ENCODE results near the gene RNF121.

RNF121 gene

DNA sequence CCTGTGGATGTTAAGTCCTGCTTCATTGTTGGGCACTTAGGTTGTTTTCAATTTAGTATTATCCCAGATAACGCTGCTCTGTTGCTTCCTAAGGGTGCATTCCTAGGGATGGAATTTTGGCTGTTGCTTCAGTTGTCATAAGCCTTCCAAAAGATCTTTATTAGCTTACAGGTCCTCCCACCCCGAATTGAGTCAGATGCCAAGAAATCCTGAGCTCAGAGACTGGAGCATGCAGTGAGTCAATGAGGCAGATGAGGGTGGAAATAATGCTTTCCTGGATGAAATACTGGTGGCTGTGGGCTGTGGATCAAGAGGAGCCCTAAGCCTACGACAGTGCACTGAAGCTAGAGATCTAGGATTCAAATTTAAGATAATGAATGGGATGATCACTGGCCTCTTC lies 59.2 kb downstream of the RNF121 start:
- no peak for DNase-seq (ENCODE audit: low read depth)

DNA sequence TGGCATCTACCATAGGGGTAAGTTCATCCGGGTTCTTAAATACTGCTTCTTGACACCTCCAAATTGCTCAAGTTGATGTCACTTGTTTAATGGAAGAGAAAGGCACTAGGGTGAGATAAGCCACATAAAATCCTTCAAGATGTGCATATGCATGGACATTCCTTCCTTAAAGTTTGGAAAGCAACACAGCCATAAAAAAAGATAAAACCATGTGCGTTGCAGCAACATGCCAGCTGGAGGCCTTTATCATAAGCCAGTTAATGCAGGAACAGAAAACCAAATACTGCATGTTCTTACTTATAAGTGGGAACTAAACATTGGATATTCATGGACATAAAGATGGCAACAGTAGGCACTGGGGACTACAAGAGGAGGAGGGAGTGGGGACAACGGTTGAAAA lies 61.9 kb downstream of the RNF121 start:
- DNase-seq (ENCODE audit: low read depth): no peak

DNA sequence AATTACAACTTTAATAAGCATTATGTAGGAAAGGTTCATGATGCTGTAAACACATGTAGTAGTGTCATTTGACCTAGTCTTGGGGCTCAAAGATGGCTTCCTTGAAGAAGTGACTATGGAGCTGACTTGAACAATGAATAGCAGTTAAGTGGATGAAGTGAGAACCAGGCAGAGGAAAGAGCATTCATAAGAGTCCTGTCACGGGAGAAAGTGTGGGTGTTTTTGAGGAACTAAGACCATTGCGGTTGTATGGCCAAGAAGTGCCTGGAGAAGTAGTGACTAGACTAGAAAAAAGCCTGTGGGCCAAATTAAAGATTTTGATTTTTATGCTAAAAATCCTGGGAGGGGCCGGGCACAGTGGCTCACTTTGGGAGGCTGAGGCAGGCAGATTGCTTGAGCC lies 62.6 kb downstream of the RNF121 start:
- no peak for DNase-seq (ENCODE audit: low read depth)

DNA sequence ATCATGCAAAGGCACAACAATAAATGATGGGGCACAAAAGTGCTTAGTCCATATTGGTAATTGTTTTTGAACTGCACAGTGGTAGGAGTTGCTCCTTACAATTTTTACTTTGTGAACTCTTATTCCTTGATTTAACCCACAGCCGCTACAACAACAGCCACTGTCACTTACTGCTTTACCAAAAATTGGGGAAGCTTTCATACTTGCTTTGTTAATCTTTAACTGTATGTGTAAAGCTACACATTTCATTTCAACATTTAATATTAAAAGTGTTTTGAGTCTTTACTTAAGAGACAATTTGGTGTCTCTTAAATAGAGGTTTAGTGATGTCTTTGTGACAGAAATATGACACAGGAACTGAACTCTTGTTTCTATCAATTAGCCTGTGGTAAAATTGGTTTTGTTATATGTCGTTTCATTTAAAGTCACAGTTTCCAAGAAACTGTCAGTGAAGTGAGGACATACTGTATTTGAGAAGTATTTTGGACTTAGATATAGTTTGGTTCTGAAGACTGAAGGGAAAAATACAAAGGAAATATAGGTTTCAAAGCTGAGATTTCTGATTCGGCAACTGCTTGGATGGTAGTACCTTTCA lies 63.4 kb downstream of the RNF121 start:
- DNase-seq (ENCODE audit: low read depth): no peak

DNA sequence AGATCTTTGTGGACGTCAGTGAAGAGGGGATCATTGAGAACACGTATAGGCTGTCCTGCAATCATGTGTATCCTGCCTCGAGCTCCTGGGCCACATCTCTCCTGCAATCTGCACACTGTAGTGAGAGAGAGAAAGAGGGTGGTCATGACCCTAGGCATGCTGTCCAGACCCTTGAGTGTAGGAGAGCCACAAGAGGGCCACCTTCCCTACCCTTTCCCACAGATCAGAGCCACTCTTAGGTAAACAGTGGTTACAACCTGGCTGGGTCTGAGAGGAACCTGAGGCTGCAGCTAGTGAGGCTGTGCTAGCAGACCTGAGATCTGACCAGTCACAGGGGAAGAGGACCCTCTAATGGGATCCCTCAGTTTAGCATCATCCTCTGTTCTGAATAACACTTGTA lies 65.9 kb downstream of the RNF121 start:
- DNase-seq (ENCODE audit: low read depth): no peak

DNA sequence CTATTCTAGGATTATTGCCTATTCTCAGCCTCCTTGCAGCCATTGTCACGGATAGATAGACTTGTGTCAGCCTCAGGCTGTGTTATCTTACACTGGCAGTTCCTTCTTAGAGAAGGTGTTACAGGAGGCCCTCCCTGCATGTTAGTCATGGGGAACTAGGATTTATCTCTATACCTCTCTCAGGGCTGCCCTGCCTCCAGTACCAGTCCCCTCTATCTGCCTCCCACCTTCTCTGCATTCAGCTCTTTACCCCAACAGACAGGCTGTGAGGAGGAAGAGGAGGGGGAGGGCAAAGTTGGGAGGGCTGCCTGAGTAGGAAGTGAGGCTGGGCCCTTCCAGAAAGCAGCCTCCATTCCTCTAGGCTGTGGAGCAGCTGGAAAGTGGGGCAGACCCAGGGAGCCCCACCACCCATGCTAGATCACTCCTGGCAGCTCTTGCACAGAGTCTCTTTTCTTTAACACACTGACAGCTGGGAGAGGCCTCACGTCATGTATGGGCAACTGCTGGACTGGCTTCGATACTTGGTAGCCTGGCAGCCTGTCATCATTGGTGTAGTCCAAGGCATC lies 67.0 kb downstream of the RNF121 start:
- DNase-seq (ENCODE audit: low read depth): no peak

DNA sequence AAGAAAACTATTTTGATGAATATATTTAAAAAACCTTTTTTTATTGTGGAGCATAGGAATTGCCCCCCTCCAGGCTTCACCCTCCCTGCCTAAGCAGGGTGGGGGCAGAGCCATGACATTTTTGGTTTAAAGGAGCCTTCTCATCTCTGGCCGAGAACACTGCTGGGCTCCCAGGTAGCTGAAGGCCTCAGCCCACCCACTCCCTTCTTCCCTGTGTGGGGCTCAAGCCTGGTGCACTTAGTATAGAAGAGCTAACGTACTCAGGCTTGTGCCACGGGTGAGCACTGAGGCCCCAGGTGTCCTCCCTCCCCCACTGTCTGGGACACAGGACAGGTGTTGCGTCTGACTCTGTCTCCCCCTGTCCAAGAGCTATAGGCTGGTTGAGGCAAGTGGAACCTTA lies 67.7 kb downstream of the RNF121 start:
- DNase-seq (ENCODE audit: low read depth): no peak

DNA sequence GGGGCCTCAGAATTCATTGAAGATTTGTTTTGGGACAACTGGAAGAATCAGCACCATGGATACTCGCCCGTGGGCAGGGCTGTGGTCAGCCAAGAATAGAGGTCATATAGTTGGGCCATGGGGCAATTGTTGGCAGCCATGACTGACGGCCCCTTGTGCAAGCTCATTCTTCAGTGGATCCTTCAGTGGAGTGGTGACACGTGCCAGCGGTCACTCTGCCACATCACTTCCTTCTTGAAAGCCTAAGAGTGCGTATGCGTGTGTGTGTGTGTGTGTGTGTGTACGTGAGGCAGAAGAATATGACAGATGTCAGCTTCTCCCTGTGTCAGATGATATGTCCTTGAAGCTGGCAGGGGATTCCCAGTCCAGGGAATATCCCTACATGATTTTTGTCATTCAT lies 68.1 kb downstream of the RNF121 start:
- DNase-seq (ENCODE audit: low read depth): no peak

DNA sequence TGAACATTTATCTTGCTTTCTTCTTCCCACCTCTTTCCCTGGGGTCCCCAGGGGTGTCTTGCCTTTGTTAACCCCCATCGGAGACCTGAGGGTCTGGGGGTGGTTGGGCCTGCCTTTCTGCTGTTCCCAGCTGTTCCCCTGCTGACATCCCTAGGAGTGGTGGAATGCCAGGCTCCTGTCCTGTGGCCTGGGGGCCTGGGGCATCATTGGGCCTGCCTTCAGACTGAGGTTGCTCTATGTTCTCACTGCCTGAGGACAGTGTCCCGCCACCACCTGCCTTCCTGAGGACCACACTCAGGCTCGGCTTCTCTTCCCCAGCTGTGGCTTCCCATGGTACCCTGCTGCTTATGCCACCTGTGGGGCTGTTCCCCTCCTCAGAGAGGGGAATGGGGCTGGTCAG lies 68.7 kb downstream of the RNF121 start:
- DNase-seq (ENCODE audit: low read depth): no peak

DNA sequence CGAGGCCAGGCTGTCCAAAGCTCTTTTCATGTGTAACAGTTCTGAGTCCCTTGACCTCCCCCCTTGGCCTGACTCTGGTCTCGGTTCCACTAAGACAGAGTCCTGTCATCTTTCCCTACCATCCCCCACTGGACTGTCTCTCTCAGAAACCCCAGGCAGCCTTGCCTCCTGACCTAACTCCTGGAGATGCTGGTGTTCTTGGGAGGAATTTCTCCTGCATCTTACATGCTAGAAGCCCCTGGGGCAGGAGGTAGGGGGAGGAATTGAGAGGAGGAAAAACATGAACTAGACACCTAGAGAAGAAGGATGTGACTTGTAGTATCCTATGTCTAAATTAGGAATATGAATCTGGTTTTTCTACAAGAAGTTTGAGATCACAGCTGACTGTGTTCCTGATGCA lies 69.2 kb downstream of the RNF121 start:
- no peak for DNase-seq (ENCODE audit: low read depth)

DNA sequence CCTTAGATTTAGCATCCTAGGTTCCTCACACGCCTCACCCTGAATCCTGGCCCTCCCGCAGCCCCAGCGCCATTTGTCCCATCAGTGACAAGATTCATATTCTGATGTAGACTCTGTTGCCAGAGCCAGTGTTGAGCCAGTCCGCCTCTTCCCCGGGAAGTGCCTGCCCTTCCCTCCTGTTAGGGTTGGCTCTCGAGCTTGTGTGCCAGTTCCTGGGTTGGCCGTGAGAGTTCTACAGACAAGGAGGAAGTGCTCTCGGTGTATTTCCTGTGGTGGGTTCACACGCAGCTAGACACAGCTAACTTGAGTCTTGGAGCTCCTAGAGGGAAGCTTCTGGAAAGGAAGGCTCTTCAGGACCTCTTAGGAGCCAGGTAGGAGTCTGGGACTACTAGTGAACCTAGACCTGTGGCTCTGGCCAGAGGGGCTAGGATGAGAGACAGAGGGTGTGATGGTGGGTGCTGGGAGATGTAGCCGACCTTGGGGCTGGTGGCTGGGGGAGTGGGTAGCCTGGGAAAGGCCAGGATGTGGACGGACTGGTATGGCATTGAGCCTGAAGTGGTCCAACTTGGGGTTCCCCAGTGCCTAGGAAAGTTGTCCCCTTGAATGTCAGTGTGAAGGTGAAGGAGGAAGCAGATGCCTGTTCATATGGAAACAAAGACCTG lies 69.9 kb downstream of the RNF121 start, which contains the start of gene IL18BP:
Gene IL18BP (plus strand): TSS at position 261 of the 662 bp plus-strand sequence. CDS start 1,076 bp downstream, outside the sequence.
- DNase-seq (ENCODE audit: low read depth): peak; percentile 12

DNA sequence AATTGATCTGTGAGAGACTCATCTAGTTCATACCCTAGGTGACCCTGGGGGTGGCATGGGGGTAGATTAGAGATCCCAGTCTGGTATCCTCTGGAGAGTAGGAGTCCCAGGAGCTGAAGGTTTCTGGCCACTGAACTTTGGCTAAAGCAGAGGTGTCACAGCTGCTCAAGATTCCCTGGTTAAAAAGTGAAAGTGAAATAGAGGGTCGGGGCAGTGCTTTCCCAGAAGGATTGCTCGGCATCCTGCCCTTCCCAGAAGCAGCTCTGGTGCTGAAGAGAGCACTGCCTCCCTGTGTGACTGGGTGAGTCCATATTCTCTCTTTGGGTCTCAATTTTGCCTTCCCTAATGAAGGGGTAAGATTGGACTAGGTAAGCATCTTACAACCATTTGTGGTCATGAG lies 70.5 kb downstream of the RNF121 start:
- no peak for DNase-seq (ENCODE audit: low read depth)

DNA sequence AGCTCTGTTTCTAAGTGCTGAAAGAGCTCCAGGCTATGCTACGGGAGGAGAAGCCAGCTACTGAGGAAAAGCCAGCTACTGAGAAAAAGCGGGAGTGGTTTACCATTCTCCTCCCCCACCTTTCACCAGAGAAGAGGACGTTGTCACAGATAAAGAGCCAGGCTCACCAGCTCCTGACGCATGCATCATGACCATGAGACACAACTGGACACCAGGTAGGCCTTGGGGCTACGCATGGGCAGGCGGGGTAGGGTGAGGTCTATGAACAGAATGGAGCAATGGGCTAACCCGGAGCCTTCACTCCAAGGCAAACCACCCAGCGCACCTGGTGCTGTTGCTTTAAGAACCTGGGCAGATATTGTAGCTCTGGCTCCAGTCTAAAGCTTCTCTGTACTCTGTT lies 71.0 kb downstream of the RNF121 start:
- DNase-seq (ENCODE audit: low read depth): no peak

DNA sequence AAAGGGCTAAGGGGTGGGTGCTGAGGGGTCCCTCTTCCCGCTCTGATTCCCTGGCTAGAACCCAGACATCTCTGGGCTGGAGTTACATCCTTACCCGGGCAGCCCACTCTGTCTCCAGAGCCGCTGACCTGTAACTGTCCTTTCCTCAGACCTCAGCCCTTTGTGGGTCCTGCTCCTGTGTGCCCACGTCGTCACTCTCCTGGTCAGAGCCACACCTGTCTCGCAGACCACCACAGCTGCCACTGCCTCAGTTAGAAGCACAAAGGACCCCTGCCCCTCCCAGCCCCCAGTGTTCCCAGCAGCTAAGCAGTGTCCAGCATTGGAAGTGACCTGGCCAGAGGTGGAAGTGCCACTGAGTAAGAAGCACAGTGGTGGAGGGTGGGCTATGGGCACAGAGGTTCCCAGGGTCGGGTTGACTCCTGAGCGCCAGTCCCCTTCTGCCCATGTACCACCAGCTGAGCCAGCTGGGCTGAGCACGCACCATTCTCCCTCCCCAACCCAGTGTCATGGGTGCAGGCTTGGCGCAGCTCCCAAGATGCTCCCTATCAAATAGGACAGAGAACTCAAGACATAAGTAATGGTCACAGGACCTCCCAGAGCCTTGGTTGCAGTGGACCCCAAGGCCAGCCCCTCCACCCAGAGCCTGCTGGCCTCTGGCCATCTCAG lies 71.5 kb downstream of the RNF121 start:
- DNase-seq (ENCODE audit: low read depth): no peak

DNA sequence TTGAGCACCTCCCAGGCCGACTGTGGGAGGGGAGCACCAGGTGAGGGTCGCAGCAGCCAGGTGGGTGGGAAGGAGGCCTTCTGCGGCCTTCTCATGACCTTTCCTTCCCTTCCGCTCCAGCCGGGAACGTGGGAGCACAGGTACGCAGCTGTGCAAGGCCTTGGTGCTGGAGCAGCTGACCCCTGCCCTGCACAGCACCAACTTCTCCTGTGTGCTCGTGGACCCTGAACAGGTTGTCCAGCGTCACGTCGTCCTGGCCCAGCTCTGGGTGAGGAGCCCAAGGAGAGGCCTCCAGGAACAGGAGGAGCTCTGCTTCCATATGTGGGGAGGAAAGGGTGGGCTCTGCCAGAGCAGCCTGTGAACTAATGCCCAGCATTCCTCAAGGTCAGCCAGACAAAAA lies 72.4 kb downstream of the RNF121 start:
- no peak for DNase-seq (ENCODE audit: low read depth)

DNA sequence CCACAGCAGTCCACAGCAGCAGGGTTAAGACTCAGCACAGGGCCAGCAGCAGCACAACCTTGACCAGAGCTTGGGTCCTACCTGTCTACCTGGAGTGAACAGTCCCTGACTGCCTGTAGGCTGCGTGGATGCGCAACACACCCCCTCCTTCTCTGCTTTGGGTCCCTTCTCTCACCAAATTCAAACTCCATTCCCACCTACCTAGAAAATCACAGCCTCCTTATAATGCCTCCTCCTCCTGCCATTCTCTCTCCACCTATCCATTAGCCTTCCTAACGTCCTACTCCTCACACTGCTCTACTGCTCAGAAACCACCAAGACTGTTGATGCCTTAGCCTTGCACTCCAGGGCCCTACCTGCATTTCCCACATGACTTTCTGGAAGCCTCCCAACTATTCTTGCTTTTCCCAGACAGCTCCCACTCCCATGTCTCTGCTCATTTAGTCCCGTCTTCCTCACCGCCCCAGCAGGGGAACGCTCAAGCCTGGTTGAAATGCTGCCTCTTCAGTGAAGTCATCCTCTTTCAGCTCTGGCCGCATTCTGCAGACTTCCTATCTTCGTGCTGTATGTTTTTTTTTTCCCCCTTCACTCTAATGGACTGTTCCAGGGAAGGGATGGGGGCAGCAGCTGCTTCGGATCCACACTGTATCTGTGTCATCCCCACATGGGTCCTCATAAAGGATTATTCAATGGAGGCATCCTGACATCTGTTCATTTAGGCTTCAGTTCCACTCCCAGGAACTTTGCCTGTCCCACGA lies 73.2 kb downstream of the RNF121 start:
- DNase-seq (ENCODE audit: low read depth): no peak

DNA sequence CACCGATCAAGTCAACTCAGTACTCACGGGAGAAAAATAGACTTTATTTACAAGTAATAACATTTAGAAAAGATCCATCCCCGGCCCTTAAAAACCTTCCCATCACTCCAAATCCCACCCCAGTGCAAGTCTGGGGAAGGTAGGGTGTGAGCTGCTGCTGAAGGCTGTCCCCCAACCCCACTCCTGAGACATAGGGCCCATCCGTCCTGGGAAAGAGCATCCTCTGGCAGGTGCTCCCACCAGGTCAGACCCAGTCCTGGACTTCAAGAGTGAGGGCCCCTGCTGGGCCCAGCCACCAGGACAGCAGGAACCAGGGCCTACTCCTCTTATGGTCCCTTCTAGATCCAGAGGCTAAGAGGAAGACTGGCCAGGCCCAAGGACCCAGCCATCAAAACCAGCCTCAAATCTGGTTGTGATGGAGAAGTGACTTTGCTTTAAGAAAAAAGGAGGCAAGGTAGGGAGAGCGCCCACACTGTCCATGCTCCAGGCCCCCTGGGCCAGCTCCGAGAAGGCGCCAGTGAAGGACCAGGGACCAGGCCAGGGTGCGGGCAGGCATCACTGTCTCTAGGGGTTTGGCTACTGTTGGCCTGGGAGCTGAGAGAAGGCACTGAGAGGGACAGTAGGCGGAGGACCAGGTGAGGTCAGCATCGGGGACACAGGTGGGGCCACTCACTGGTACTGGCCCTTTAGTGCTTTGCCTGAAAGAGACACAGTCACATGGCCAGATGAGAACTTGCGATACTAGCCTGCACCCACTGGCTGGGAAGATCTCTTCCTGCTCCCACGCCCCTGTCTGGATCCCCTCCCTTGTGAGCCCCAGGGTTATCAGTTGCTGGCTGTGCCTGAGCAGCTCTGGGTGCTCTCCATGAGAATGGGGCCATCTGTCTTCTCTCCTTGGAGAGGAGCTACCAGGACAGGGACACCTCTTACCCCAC lies 74.3 kb downstream of the RNF121 start:
- no peak for DNase-seq (ENCODE audit: low read depth)

DNA sequence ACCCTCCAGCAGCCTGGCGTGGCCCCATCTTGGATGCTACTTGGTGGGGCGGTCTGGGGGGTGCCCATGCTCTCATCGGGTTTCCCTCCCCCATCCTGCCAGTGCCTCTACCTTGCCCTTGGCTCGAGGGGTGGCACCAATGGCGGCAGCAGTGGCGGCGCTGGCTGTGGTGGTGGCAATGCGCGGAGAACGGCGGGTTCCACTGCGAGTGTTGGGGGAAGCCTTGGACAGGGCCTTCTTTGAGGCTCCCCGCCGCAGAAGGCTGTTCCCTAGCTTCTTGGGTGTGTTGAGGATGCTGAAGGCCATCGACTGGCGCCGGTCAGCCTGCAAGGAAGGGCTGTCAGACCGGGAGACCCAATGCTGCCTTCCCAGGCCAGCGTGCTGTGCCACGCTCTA lies 74.9 kb downstream of the RNF121 start:
- DNase-seq (ENCODE audit: low read depth): no peak

DNA sequence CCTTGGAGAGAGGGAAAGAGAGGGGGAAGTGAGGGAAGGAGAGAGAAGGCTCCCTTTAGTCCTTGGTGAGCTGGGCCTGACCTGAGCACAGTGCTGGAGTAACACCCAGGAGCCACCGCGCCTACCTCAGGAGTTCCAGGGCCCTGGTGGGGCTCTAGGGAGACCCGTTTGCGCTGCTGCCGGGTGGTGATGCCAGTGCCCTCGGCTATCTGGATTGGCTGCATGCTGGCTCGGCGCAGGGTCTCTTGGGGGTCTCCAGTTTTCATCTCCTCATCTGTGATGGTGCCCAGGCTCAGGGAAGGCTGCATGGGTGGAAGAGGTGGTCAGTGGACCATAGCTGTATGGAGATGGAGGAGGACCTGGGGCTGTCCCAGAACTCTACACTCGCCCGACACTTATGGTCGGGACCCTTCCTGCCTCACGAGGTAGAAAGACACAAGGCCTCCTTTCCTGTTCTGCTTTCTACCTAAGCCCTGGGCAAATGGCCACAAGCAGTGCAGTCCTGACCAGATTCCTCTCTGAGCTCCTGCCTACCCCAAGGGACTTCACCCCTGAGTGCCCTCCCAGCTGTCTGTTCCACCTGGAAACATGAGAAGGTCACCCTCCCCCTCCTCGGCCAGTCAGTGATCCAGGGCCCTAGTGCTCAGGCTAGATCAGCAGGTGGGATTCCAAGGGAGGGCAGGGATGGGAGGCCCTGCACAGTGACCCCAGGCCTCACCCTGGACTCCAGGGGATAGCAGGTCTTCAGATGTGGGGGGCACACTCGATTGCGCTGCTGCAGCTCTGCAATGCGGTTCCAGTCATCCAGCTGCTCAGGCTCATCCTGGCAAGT lies 75.9 kb downstream of the RNF121 start:
- no peak for DNase-seq (ENCODE audit: low read depth)
